Activated T-cell treated with anti-CD3 and anti-CD28 coated beads for 4 hours (primary cell): ENCODE measurements around the gene SLC39A13.

Experiments
- DNase-seq: peaks from one replicate; pipeline ENCODE4 v3.0.0-alpha.2; 2020

Gene SLC39A13

DNA sequence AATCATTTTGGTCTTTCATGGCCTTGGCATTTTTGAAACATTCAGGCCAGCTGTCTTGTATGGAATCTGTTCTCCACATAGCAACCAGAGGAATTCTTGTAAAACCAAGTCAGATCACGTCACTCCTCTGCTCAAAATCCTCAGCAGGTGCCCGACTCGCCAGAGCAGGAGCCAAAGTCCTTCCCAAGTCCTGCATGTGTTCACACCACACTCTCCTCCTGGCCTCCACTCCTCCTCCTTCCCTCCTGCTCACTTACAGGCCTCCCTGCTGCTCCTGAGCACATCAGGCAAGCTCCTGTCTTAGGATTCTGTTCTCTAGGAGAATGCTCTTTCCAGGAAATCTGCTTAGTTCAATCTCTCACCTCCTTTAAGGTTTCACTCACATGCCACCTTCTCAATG, 24.8 kb downstream of the SLC39A13 start:
- DNase-seq = no peak

DNA sequence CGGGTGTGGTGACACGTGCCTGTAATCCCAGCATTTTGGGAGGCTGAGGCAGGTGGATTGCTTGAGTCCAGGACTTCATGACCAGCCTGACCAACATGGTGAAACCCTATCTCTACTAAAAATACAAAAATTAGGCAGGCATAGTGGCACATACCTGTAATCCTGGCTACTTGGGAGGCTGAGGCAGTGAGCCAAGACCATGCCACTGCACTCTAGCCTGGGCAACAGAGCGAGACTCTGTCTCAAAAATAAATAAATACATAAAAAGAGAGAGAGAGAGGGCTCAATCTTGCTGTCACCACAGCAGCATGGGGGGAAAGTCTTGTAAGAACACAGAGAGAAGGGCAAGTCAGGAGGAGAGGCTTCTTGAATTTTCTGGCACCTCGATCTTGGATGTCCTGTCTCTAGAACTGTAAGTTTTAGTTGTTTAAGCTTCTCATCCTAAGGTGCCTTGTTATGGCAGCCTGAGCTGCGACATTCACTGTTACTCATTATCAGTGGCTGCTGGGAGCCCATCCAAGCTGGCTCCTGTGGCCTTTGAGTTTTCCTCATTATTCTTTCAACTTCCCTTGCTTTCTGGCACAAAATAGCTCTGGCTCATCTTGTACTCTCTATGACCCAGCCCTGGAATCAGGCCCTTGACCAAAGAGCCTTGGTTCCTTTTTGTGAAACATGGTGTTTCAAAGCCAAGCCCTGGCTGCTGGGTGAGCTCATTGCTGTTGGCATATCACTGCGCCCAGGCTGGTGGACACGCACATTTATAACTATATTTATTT, 25.8 kb downstream of the SLC39A13 start:
- DNase-seq = no peak

- DNase-seq = no peak
Observed at GRCh38 chr11:47435687-47436086, 27.3 kb downstream of the SLC39A13 start.

- DNase-seq = no peak
Observed at GRCh38 chr11:47436726-47437125, 28.3 kb downstream of the SLC39A13 start.

GRCh38 chr11:47437218-47437745, 28.9 kb downstream of the SLC39A13 start:
- DNase-seq = no peak

DNA sequence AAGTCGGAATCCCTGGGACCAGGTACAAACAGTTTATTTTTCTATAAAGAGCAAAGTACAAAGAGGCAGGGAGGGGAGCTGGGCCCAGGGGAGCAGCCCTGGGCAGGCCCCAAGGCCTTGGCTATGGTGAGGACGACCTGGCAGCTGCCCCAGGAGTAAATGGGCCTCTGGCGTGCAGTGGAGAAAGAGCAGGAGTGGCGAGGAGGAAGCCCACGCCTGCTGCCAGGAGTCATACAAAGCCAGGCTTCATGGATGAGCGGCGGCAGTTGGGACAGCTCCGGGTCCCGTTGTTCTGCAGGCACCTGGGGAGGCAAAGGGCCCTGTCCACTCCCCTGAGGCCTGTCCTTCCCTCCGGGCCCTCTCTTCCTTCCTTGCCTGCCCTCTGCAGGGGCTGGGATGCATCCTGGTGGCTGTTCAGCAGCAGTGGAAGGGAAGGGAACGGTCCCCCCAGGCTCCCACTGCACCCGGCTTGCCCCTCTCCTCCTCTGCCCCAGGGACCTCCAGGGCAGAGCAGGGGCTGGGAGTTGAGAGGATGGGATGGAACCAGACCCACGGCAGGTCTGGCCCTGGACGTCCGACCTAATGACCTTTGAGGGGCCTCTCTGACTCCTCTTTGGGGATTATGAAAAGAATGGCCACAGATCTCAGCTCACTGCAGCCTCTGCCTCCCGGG, 29.5 kb downstream of the SLC39A13 start:
- no peak for DNase-seq

DNA sequence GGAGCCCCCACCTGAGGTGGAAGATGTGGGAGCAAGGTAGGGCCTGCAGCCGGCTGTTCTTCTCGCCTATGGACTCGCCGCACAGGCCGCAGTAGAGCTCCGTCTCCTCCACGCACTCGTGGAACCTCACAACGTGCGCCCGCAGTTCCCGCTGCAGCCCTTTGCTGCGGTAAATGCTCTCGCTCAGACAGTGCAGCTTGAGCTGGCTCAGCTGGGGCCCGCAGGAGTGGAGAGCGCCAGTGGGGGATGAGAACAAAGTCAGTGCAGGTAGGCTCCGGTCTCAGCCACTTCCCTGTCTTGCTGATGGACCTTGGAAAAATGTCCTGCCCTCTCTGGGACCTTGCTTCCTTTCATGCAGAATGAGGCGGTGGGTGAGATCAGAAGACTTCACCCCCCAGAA, 30.3 kb downstream of the SLC39A13 start:
- DNase-seq = no peak

GRCh38 chr11:47440054-47440476, 31.7 kb downstream of the SLC39A13 start:
- no peak for DNase-seq

DNA sequence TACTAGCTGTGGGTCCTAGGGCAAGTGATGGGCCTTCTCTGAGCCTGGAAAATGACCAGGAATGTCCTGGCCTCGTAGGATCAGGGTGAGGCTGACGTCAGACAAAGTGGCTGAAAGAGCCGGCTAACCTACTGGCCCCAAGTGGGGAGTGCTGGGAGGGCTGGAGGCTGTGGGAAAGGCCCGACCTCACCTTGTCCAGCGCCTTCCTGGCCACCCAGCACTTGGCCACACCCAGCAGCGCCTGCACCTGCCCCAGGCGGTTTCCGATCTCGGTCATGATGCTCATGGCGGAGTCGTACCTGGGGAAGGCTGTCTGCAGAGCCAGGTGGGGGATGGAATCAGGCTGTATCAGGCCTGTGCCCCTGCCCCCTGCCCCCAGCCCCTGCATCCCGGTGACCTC, 33.0 kb downstream of the SLC39A13 start:
- no peak for DNase-seq

DNA sequence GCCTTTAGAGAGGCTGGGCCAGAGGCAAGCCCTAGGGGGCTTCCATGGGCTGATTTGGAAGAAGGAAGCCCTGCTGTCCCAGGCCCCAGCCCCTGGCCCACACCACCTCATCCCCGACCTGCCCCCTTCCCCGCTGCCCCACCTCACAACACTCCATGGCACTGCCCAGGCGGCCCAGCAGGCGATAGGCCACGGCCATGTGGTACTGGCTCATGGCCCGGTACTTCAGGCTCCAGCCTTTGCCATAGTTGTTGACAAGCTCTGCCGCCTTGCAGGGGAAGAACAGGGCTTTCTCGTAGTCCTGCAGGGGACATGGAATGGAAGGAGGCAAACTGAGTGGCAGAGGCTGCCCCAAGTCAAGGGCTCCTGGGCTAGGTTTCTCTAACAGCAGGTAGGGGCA, 34.1 kb downstream of the SLC39A13 start:
- DNase-seq = no peak

DNA sequence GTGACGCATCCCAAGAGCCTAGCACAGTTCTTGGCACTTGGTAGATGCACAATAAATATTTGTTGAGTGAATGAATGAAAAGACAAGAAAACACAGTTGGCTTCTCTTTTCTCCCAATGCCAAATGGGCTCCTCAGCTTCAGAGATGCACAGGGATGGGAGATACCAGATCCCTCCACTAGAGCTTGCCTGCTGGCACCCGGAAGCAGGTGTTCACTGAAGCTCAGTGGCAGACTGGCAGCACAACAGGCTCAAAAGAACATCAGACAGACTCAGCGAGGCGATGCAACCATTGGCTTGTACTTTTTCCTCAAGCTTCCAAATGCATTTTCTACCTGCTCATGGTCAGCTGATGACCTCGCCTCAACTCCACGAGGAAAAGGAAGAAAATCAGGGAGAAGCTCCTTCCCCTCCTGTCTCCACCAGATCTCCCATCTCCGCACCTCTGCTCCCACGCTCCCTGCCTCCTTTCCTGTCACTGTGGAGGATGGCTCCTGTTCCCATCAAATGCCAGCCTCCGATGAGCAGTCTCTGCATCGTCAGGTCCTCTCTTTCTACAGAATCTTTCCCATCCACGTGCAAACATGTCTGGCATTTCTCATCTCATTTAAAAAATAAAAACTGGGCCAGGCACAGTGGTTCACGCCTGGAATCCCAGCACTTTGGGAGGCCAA, 34.8 kb downstream of the SLC39A13 start:
- no peak for DNase-seq

DNA sequence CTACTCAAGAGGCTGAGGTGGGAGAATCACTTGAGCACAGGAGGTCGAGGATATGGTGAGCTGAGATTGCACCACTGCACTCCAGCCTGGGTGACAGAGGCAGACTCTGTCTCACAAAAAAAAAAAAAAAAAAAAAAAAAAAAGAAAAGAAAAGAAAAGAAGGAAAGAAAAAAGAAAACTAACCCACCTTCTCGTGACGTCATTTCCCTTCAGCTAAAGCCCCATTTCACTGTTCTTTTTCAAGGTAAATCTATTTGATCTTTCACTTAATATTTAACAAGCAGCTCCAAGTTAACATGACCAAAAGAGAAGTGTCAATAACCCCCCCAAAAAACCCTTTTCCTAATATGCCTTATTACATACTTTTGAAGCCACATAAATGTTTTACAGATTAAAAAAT, 35.4 kb downstream of the SLC39A13 start:
- no peak for DNase-seq

GRCh38 chr11:47445840-47446239, 37.5 kb downstream of the SLC39A13 start:
- no peak for DNase-seq

GRCh38 chr11:47446833-47447232, 38.4 kb downstream of the SLC39A13 start:
- DNase-seq = no peak

GRCh38 chr11:47447906-47448305, 39.5 kb downstream of the SLC39A13 start:
- DNase-seq = no peak

DNA sequence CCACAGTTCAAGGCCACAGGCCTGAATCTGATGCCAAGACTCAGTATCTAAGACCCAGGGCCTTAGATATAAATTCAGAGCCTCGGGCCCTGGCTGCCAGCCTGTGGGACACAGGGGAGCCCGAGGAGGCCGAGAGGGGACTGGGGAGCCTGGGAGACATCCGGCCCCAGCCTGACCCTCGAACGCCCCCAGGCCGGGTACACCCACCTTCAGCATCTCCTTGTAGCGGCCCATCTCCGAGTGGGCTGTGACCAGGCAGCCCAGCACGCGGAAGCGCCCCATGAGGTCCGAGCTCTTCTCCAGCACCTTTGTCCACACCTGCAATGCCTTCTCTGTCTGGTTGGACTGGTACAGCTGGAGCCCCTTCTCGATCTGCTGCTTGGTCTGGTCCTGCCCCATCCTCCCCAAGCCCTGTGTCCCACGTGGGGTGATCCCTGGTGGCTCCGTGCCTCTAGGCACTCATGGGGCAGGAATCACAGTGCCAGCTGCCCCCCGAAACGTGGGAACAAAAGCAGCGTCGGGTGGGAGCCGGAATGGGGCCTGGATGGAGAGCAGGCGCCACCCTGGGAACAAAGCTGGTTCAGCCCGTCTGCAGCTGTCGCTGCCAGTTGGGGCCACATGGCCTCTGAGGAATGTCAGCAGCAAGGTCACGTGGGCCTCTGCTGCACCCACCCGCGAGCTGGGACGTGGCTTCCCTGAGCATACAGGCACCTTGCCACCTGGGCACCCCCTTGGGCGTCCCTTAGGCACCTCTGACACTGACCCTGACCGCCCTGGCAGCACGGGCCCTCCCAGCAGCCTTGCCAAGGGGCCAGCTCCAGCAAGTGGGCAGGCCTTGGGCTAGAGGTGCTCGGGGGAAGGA, 40.4 kb downstream of the SLC39A13 start, which contains the start of gene RAPSN:
TSS of gene RAPSN (minus strand) at position 571 of the 862 bp plus-strand sequence. CDS start at position 399, 172 bp downstream.
- DNase-seq = no peak

DNA sequence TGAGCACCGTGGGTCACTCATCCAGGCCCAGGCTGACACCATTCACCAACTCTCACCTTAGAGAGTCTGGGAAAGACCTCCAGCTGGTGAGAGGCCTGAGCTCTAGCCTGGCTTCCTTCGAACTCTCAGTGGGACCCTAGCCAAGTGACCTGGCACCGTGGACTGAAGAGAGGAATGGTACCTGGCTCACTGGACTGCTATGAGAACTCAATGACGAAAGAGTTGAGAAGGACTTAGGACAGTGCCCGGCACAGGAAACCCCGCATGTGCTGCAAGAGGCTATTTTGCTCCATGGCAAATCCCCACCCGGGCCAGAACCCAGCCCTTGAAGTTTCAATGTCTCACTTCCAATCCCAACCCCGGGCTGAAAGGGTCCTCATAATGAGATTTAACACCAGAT, 41.2 kb downstream of the SLC39A13 start:
- no peak for DNase-seq

- DNase-seq = no peak
Observed at GRCh38 chr11:47451436-47451835, 43.0 kb downstream of the SLC39A13 start.

GRCh38 chr11:47451990-47452389, 43.6 kb downstream of the SLC39A13 start:
- DNase-seq = no peak

DNA sequence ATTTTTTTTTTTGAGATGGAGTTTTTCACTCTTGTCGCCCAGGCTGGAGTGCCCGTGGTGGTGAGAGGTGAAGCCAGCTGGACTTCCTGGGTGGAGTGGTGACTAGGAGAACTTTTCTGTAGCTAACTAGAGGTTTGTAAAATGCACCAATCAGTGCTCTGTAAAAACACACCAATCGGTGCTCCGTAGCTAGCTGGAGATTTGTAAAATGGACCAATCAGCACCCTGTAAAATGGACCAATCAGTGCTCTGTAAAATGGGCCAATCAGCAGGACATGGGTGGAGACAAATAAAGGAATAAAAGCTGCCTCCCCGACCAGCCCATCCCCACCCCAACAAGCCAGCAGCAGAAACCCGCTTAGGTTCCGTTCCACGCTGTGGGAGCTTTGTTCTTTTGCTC, 45.0 kb downstream of the SLC39A13 start:
- DNase-seq = no peak

DNA sequence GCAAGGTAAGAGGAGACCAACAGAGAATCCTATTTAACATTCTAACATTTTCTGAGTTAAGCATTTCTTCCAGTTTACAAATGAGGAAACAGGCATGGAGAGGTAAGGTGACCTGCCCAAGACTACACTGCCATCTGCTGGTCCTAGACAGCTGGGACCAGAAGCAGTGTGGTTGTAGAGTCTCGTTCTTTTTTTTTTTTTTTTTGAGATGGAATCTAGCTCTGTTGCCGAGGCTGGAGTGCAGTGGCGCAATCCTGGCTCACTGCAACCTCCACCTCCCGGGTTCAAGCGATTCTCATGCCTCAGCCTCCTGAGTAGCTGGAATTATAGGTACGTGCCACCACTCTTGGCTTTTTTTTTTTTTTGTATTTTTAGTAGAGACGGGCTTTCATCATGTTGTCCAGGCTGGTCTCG, 45.9 kb downstream of the SLC39A13 start:
- peak; percentile 45 for DNase-seq

- no peak for DNase-seq
Observed at GRCh38 chr11:47460571-47461235, 52.3 kb downstream of the SLC39A13 start.
